Measurements from ENCODE around the gene TFEB. TPM values are rescaled to one million over a fixed set of nuclear protein-coding genes. Genes with fewer than 3 reads are reported as not detected.

The TFEB gene
- total and polyA plus RNA-seq, 2 of the 8 experiments (the other 6 are each of a cell fraction or from before 2014, with no cell fraction given): 2.3 to 6.7 TPM

GRCh38 chr6:41750374-41750773 lies 15.0 kb upstream of the TFEB start (continued):
- TF ChIP-seq RAD21 (IDR thresholded peaks at IDR 0.05 in 1 of 2, conservative IDR thresholded peaks at IDR 0.05 in 1 of 2; ENCODE audit: low read depth in 2 of 2, low read length in 2 of 2): no peak
- no peak for TF ChIP-seq NRF1 (IDR thresholded peaks at IDR 0.05; ENCODE audit: low read depth, low read length)
- TF ChIP-seq CHD1 (IDR thresholded peaks at IDR 0.05; ENCODE audit: low read depth, low read length): no peak
- no peak for TF ChIP-seq HDAC6 (IDR thresholded peaks at IDR 0.05; ENCODE audit: low read depth, low read length)
